Measurements from ENCODE around the gene RNASET2.

RNASET2 gene

GRCh38 chr6:166987930-166988329 is 31.6 kb upstream of the RNASET2 start:
- Histone ChIP-seq H3K4me3 (ENCODE audit: low read length in 2 of 2) (no peak overlapping the region), H3K4me1 (ENCODE audit: control insufficient read depth in 2 of 2, insufficient read depth in 1 of 2, low read depth in 1 of 2, low read length in 2 of 2) (peaks cover 0 to 4% of the 10 kb centered on the region in 2 donors), H3K4me2 (ENCODE audit: insufficient read depth, low read length, poor library complexity, severe bottlenecking) (no peak overlapping the region)

DNA sequence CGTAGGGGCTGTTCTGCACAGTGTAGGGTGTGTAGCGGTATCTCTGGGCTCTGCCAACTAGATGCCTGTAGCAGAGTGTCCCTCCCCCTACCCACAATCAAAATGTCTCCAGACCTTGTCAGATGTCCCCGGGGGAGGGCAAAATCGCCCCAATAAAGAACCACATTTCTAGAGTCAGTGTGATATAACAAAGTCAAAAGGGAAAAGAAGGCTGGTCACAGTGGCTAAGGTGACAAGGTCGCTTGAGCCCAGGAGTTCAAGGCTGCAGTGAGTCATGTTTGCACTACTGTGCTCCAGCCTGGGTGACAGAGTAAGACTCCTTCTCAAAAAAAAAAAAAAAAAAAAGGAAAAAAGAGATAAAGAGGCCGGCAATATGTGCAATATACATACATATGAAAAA is 31.1 kb upstream of the RNASET2 start:
- Histone ChIP-seq H3K4ac (ENCODE audit: low read length) (no peak overlapping the region), H3K4me2 (ENCODE audit: insufficient read depth, low read length, poor library complexity, severe bottlenecking) (no peak overlapping the region), H3K14ac (ENCODE audit: low read length) (no peak overlapping the region), H3K27me3 (ENCODE audit: control insufficient read depth in 3 of 3, insufficient read depth in 3 of 3, low read depth in 1 of 3, low read length in 3 of 3) (peaks cover 0 to 1% (median 0%) of the 10 kb centered on the region in 3 experiments), H2BK120ac (ENCODE audit: low read depth, low read length) (no peak overlapping the region), H3K27ac (replicated peaks; ENCODE audit: low read length) (no peak overlapping the region), H3K9ac (ENCODE audit: low read depth, low read length, poor library complexity) (no peak overlapping the region), H3K9me3 (replicated peaks in 1 of 2; ENCODE audit: control insufficient read depth in 2 of 2, insufficient read depth in 1 of 2, low read depth in 1 of 2, low read length in 2 of 2) (peaks cover 16 to 22% of the 10 kb centered on the region in 2 donors), H3K4me3 (ENCODE audit: low read length in 2 of 2) (no peak overlapping the region), H3K79me1 (ENCODE audit: low read depth, low read length) (peaks cover 2% of the 10 kb centered on the region), H2BK5ac (ENCODE audit: low read length) (no peak overlapping the region), H2AFZ (ENCODE audit: low read length) (no peak overlapping the region), H2BK12ac (ENCODE audit: low read length) (no peak overlapping the region), H3K23ac (ENCODE audit: low read depth, low read length, poor library complexity) (no peak overlapping the region), H2AK5ac (ENCODE audit: low read depth, low read length) (no peak overlapping the region), H2BK15ac (ENCODE audit: low read length) (no peak overlapping the region), H4K8ac (ENCODE audit: low read depth, low read length) (no peak overlapping the region), H3K4me1 (ENCODE audit: control insufficient read depth in 2 of 2, insufficient read depth in 1 of 2, low read depth in 1 of 2, low read length in 2 of 2) (peaks cover 0 to 4% of the 10 kb centered on the region in 2 donors), H3K36me3 (replicated peaks in 1 of 2; ENCODE audit: control insufficient read depth in 2 of 2, insufficient read depth in 2 of 2, low read length in 2 of 2) (peaks cover 16 to 31% of the 10 kb centered on the region in 2 donors), H3K18ac (ENCODE audit: low read length) (no peak overlapping the region), H4K91ac (ENCODE audit: low read depth, low read length, poor library complexity) (no peak overlapping the region)
- no peak for DNase-seq (ENCODE audit: low spot score)
- WGBS, 2 donors (ENCODE audit: extremely low coverage in 2 of 2, insufficient read length in 2 of 2, insufficient replicate concordance in 1 of 2) = no CpG with 5 or more reads among the region's 6 CpGs

More at GRCh38 chr6:166987930-166988329, 31.6 kb upstream of the RNASET2 start:
- Histone ChIP-seq H3K18ac (ENCODE audit: low read length) (no peak overlapping the region), H2BK12ac (ENCODE audit: low read length) (no peak overlapping the region), H2BK5ac (ENCODE audit: low read length) (no peak overlapping the region), H4K8ac (ENCODE audit: low read depth, low read length) (no peak overlapping the region), H3K36me3 (replicated peaks in 1 of 2; ENCODE audit: control insufficient read depth in 2 of 2, insufficient read depth in 2 of 2, low read length in 2 of 2) (peaks cover 14 to 31% of the 10 kb centered on the region in 2 donors), H3K14ac (ENCODE audit: low read length) (no peak overlapping the region), H3K27me3 (ENCODE audit: control insufficient read depth in 3 of 3, insufficient read depth in 3 of 3, low read depth in 1 of 3, low read length in 3 of 3) (peaks cover 0 to 1% (median 0%) of the 10 kb centered on the region in 3 experiments), H2BK15ac (ENCODE audit: low read length) (no peak overlapping the region), H2BK120ac (ENCODE audit: low read depth, low read length) (no peak overlapping the region), H3K9ac (ENCODE audit: low read depth, low read length, poor library complexity) (no peak overlapping the region), H4K91ac (ENCODE audit: low read depth, low read length, poor library complexity) (no peak overlapping the region), H2AK5ac (ENCODE audit: low read depth, low read length) (no peak overlapping the region), H3K9me3 (replicated peaks in 1 of 2; ENCODE audit: control insufficient read depth in 2 of 2, insufficient read depth in 1 of 2, low read depth in 1 of 2, low read length in 2 of 2) (peaks cover 15 to 22% of the 10 kb centered on the region in 2 donors), H3K4ac (ENCODE audit: low read length) (no peak overlapping the region), H3K27ac (replicated peaks; ENCODE audit: low read length) (no peak overlapping the region), H3K23ac (ENCODE audit: low read depth, low read length, poor library complexity) (no peak overlapping the region), H2AFZ (ENCODE audit: low read length) (no peak overlapping the region), H3K79me1 (ENCODE audit: low read depth, low read length) (peaks cover 2% of the 10 kb centered on the region)
- no peak for DNase-seq (ENCODE audit: low spot score)
- no CpG with 5 or more reads among the region's 3 CpGs for WGBS, 2 donors (ENCODE audit: extremely low coverage in 2 of 2, insufficient read length in 2 of 2, insufficient replicate concordance in 1 of 2)

GRCh38 chr6:166980738-166981137 is 24.4 kb upstream of the RNASET2 start:
- H2BK15ac ChIP-seq (ENCODE audit: low read length) = no peak overlapping the region
- H2AFZ ChIP-seq (ENCODE audit: low read length) = no peak overlapping the region
- no peak overlapping the region for H2AK5ac ChIP-seq (ENCODE audit: low read depth, low read length)
- peaks cover 8 to 49% of the 10 kb centered on the region in 2 donors for H3K36me3 ChIP-seq (replicated peaks in 1 of 2; ENCODE audit: control insufficient read depth in 2 of 2, insufficient read depth in 2 of 2, low read length in 2 of 2)
- no peak overlapping the region for H3K27ac ChIP-seq (replicated peaks; ENCODE audit: low read length)
- no peak overlapping the region for H3K4me2 ChIP-seq (ENCODE audit: insufficient read depth, low read length, poor library complexity, severe bottlenecking)
- H3K9me3 ChIP-seq (replicated peaks in 1 of 2; ENCODE audit: control insufficient read depth in 2 of 2, insufficient read depth in 1 of 2, low read depth in 1 of 2, low read length in 2 of 2) = peaks cover 13 to 15% of the 10 kb centered on the region in 2 donors
- WGBS, 2 donors (ENCODE audit: extremely low coverage in 2 of 2, insufficient read length in 2 of 2, insufficient replicate concordance in 1 of 2) = no CpG with 5 or more reads among the region's 3 CpGs
- H4K91ac ChIP-seq (ENCODE audit: low read depth, low read length, poor library complexity) = no peak overlapping the region
- H3K79me1 ChIP-seq (ENCODE audit: low read depth, low read length) = no peaks in the 10 kb centered on the region
- H3K4me1 ChIP-seq (ENCODE audit: control insufficient read depth in 2 of 2, insufficient read depth in 1 of 2, low read depth in 1 of 2, low read length in 2 of 2) = no peaks in the 10 kb centered on the region
- H3K9ac ChIP-seq (ENCODE audit: low read depth, low read length, poor library complexity) = no peak overlapping the region
- no peak overlapping the region for H3K23ac ChIP-seq (ENCODE audit: low read depth, low read length, poor library complexity)
- H3K4ac ChIP-seq (ENCODE audit: low read length) = no peak overlapping the region
- no peak overlapping the region for H4K8ac ChIP-seq (ENCODE audit: low read depth, low read length)
- no peak overlapping the region for H2BK120ac ChIP-seq (ENCODE audit: low read depth, low read length)
- H3K4me3 ChIP-seq (ENCODE audit: low read length in 2 of 2) = no peak overlapping the region
- DNase-seq (ENCODE audit: low spot score) = no peak
- no peak overlapping the region for H3K14ac ChIP-seq (ENCODE audit: low read length)
- H2BK5ac ChIP-seq (ENCODE audit: low read length) = no peak overlapping the region
- no peak overlapping the region for H3K18ac ChIP-seq (ENCODE audit: low read length)
- no peak overlapping the region for H2BK12ac ChIP-seq (ENCODE audit: low read length)
- H3K27me3 ChIP-seq (ENCODE audit: control insufficient read depth in 3 of 3, insufficient read depth in 3 of 3, low read depth in 1 of 3, low read length in 3 of 3) = no peaks in the 10 kb centered on the region

GRCh38 chr6:166977621-166978525 is 21.5 kb upstream of the RNASET2 start:
- H3K23ac ChIP-seq (ENCODE audit: low read depth, low read length, poor library complexity) = no peak overlapping the region
- H3K36me3 ChIP-seq (replicated peaks in 1 of 2; ENCODE audit: control insufficient read depth in 2 of 2, insufficient read depth in 2 of 2, low read length in 2 of 2) = peaks cover 3 to 43% of the 10 kb centered on the region in 2 donors
- no peaks in the 10 kb centered on the region for H3K79me1 ChIP-seq (ENCODE audit: low read depth, low read length)
- no peak overlapping the region for H2BK120ac ChIP-seq (ENCODE audit: low read depth, low read length)
- H3K4me2 ChIP-seq (ENCODE audit: insufficient read depth, low read length, poor library complexity, severe bottlenecking) = no peak overlapping the region
- DNase-seq (ENCODE audit: low spot score) = no peak
- no peak overlapping the region for H2AFZ ChIP-seq (ENCODE audit: low read length)
- H3K9me3 ChIP-seq (replicated peaks in 1 of 2; ENCODE audit: control insufficient read depth in 2 of 2, insufficient read depth in 1 of 2, low read depth in 1 of 2, low read length in 2 of 2) = peaks cover 3 to 4% of the 10 kb centered on the region in 2 donors
- no peaks in the 10 kb centered on the region for H3K4me1 ChIP-seq (ENCODE audit: control insufficient read depth in 2 of 2, insufficient read depth in 1 of 2, low read depth in 1 of 2, low read length in 2 of 2)
- H2AK5ac ChIP-seq (ENCODE audit: low read depth, low read length) = no peak overlapping the region
- H3K27ac ChIP-seq (replicated peaks; ENCODE audit: low read length) = no peak overlapping the region
- no peak overlapping the region for H2BK12ac ChIP-seq (ENCODE audit: low read length)
- no peak overlapping the region for H3K18ac ChIP-seq (ENCODE audit: low read length)
- H3K4me3 ChIP-seq (ENCODE audit: low read length in 2 of 2) = no peak overlapping the region
- no CpG with 5 or more reads among the region's 9 CpGs for WGBS, 2 donors (ENCODE audit: extremely low coverage in 2 of 2, insufficient read length in 2 of 2, insufficient replicate concordance in 1 of 2)
- no peak overlapping the region for H2BK15ac ChIP-seq (ENCODE audit: low read length)
- no peak overlapping the region for H3K4ac ChIP-seq (ENCODE audit: low read length)
- no peak overlapping the region for H4K8ac ChIP-seq (ENCODE audit: low read depth, low read length)
- H3K14ac ChIP-seq (ENCODE audit: low read length) = no peak overlapping the region
- H2BK5ac ChIP-seq (ENCODE audit: low read length) = no peak overlapping the region
- no peak overlapping the region for H3K9ac ChIP-seq (ENCODE audit: low read depth, low read length, poor library complexity)
- no peaks in the 10 kb centered on the region for H3K27me3 ChIP-seq (ENCODE audit: control insufficient read depth in 3 of 3, insufficient read depth in 3 of 3, low read depth in 1 of 3, low read length in 3 of 3)
- no peak overlapping the region for H4K91ac ChIP-seq (ENCODE audit: low read depth, low read length, poor library complexity)
